HCT116 (cell line): ENCODE data around the gene RBM47. TPM values are rescaled to one million over a fixed set of nuclear protein-coding genes. Genes with fewer than 3 reads are reported as not detected.

ENCODE experiments used
- ATAC-seq: fragments of 200-7000 bp; cut with Tn5 transposase; 2 replicates; pipeline ENCODE4 v1.9.1; 2020; ENCODE audit warnings: mild to moderate bottlenecking, moderate library complexity
- BruUV-seq: library from RNA; stranded (reverse); fragments of 400-500 nt; replicated peaks from 2 replicates; lab custom pipeline; 2021; lab: Mats Ljungman, UMichigan
- CTCF ChIA-PET: fragments of 300-600 bp; sonication (Branson Sonifier 250); formaldehyde crosslinking; loops from one replicate; lab custom pipeline; 2021; ENCODE audit warnings: antibody characterized with exemption; lab: Charles Lee
- POLR2A ChIA-PET: fragments of 300-600, 350-600 bp; sonication (Branson Sonifier 250); formaldehyde crosslinking; loops from one replicate; lab custom pipeline; 2021; ENCODE audit warnings: antibody characterized with exemption; lab: Charles Lee
- RAD21 ChIA-PET, 2 experiments: fragments of 300-600 bp; sonication (Branson Sonifier 250); formaldehyde crosslinking; loops; one replicate each; lab custom pipeline; 2023; ENCODE audit warnings: low total read pairs in 2 of 2; ENCODE audit not compliant: uncharacterized antibody in 2 of 2, unreplicated experiment in 2 of 2, low non-redundant PET in 1 of 2; lab: Charles Lee
- DNase-seq: peaks from one replicate; pipeline ENCODE4 v3.0.0-alpha.2; 2010; ENCODE audit warnings: low read depth, low spot score
- H2AFZ ChIP-seq: fragments of 200-600 bp; shearing (Covaris generic), sonication (generic); 2 replicates; pipeline ENCODE4 v1.6.1; 2017; ENCODE audit warnings: low read depth, mixed run types, mixed read lengths, antibody characterized with exemption, low read length; ENCODE audit not compliant: poor library complexity, severe bottlenecking
- H3K27ac ChIP-seq: 2 replicates; pipeline ENCODE4 v1.5.1; 2012; ENCODE audit warnings: low read depth, low read length
- H3K27me3 ChIP-seq: fragments of 200-600 bp; sonication (generic); 2 replicates; pipeline ENCODE4 v1.6.1; 2016; ENCODE audit warnings: mixed run types, low read length, mixed read lengths; ENCODE audit not compliant: insufficient read depth
- H3K36me3 ChIP-seq, 2 experiments: fragments of 200-500 bp in 1 of 2; fragments of 200-600 bp in 1 of 2; sonication (Bioruptor generic) in 1 of 2; sonication (generic) in 1 of 2; 2 replicates each; pipeline versions ENCODE4 v1.5.1 to v1.6.1; 2014 to 2016; ENCODE audit warnings: low read length in 2 of 2, inconsistent platforms in 1 of 2, mixed read lengths in 1 of 2, mixed run types in 1 of 2; ENCODE audit not compliant: insufficient read depth in 2 of 2, control insufficient read depth in 1 of 2
- H3K4me1 ChIP-seq, 2 experiments: fragments of 200-600 bp in 1 of 2; sonication (generic) in 1 of 2; 2 replicates each; pipeline versions ENCODE4 v1.5.1 to v1.6.1; 2012 to 2017; ENCODE audit warnings: low read length in 2 of 2, inconsistent platforms in 1 of 2, mild to moderate bottlenecking in 1 of 2, mixed read lengths in 1 of 2, mixed run types in 1 of 2, moderate library complexity in 1 of 2; ENCODE audit not compliant: insufficient read depth in 2 of 2, control insufficient read depth in 1 of 2
- H3K4me2 ChIP-seq: fragments of 200-600 bp; sonication (generic); 2 replicates; pipeline ENCODE4 v1.6.1; 2017; ENCODE audit warnings: mixed run types, low read length, mixed read lengths
- H3K4me3 ChIP-seq, 2 experiments: fragments of 200-600 bp in 1 of 2; sonication (generic) in 1 of 2; replicated peaks in 1 of 2; 2 replicates each; pipeline ENCODE4 v1.5.1; 2011 to 2016; ENCODE audit warnings: low read length in 2 of 2, control low read depth in 1 of 2, low read depth in 1 of 2, mild to moderate bottlenecking in 1 of 2, mixed read lengths in 1 of 2, mixed run types in 1 of 2
- H3K79me2 ChIP-seq: fragments of 200-600 bp; sonication (generic); 2 replicates; pipeline ENCODE4 v1.6.1; 2017; ENCODE audit warnings: mild to moderate bottlenecking, mixed run types, low read length, moderate library complexity, mixed read lengths; ENCODE audit not compliant: insufficient read depth
- H3K9ac ChIP-seq: fragments of 200-600 bp; sonication (generic); 2 replicates; pipeline ENCODE4 v1.6.1; 2016; ENCODE audit warnings: low read length, mixed read lengths
- H3K9me2 ChIP-seq: fragments of 200-600 bp; sonication (generic), shearing (Covaris generic); 2 replicates; pipeline ENCODE4 v1.6.1; 2017; ENCODE audit warnings: mixed run types, mild to moderate bottlenecking, moderate library complexity; ENCODE audit not compliant: insufficient read depth
- H3K9me3 ChIP-seq, 2 experiments: fragments of 200-500 bp in 1 of 2; fragments of 200-600 bp in 1 of 2; sonication (Bioruptor generic) in 1 of 2; sonication (generic) in 1 of 2; 2 replicates each; pipeline ENCODE4 v1.6.1; 2014 to 2017; ENCODE audit warnings: low read length in 2 of 2, mixed read lengths in 2 of 2, inconsistent platforms in 1 of 2, low read depth in 1 of 2, mild to moderate bottlenecking in 1 of 2, mixed run types in 1 of 2, moderate library complexity in 1 of 2; ENCODE audit not compliant: control insufficient read depth in 1 of 2, insufficient read depth in 1 of 2
- H4K20me1 ChIP-seq: fragments of 200-600 bp; sonication (generic), shearing (Covaris generic); 2 replicates; pipeline ENCODE4 v1.6.1; 2017; ENCODE audit warnings: mixed run types, mild to moderate bottlenecking, moderate library complexity; ENCODE audit not compliant: insufficient read depth
- CBX3 ChIP-seq: IDR thresholded peaks from 2 replicates; pipeline ENCODE4 v1.6.1; 2012; ENCODE audit warnings: low read depth
- CTCF ChIP-seq, 3 experiments: fragments of 200-600 bp in 1 of 3; sonication (generic) in 1 of 3; IDR thresholded peaks in 2 of 3; conservative IDR thresholded peaks in 1 of 3; 2 replicates each; pipeline ENCODE4 v1.5.1; 2012 to 2017; ENCODE audit warnings: low read depth in 2 of 3, low read length in 2 of 3, antibody characterized with exemption in 1 of 3, borderline replicate concordance in 1 of 3, control low read depth in 1 of 3, mild to moderate bottlenecking in 1 of 3, mixed read lengths in 1 of 3, mixed run types in 1 of 3, moderate library complexity in 1 of 3; ENCODE audit not compliant: insufficient read depth in 1 of 3
- EGR1 ChIP-seq: IDR thresholded peaks from 2 replicates; pipeline ENCODE4 v1.6.1; 2012; ENCODE audit warnings: low read depth
- ELF1 ChIP-seq: IDR thresholded peaks from 2 replicates; pipeline ENCODE4 v1.6.1; 2012; ENCODE audit warnings: low read depth, borderline replicate concordance
- EZH2 ChIP-seq: fragments of 200-600 bp; sonication (generic); IDR thresholded peaks from 2 replicates; pipeline ENCODE4 v1.6.1; 2017; ENCODE audit warnings: antibody characterized with exemption, mixed run types
- FOSL1 ChIP-seq: IDR thresholded peaks from 2 replicates; pipeline ENCODE4 v1.6.1; 2012; ENCODE audit warnings: low read depth
- JUND ChIP-seq: IDR thresholded peaks from 2 replicates; pipeline ENCODE4 v1.6.1; 2012
- POLR2A ChIP-seq: IDR thresholded peaks from 2 replicates; pipeline ENCODE4 v1.7.0; 2011; ENCODE audit warnings: borderline replicate concordance; ENCODE audit not compliant: insufficient read depth, insufficient read length; ENCODE audit errors: extremely low read depth
- POLR2AphosphoS5 ChIP-seq: IDR thresholded peaks from 2 replicates; pipeline ENCODE4 v1.6.1; 2011; ENCODE audit warnings: mild to moderate bottlenecking, low read depth, low read length, moderate library complexity
- RAD21 ChIP-seq: IDR thresholded peaks from 2 replicates; pipeline ENCODE4 v1.6.1; 2012; ENCODE audit warnings: low read depth, mild to moderate bottlenecking
- REST ChIP-seq: IDR thresholded peaks from 2 replicates; pipeline ENCODE4 v1.6.1; 2012; ENCODE audit warnings: low read depth
- SIN3A ChIP-seq: IDR thresholded peaks from 2 replicates; pipeline ENCODE4 v1.6.1; 2012; ENCODE audit warnings: low read depth
- SP1 ChIP-seq: IDR thresholded peaks from 2 replicates; pipeline ENCODE4 v1.6.1; 2012; ENCODE audit warnings: low read depth
- TCF7L2 ChIP-seq: IDR thresholded peaks from 2 replicates; pipeline ENCODE4 v1.7.0; 2011; ENCODE audit warnings: borderline replicate concordance, inconsistent platforms; ENCODE audit not compliant: insufficient read depth, insufficient read length; ENCODE audit errors: extremely low read depth
- YY1 ChIP-seq: IDR thresholded peaks from 2 replicates; pipeline ENCODE4 v1.6.1; 2011; ENCODE audit warnings: low read length, low read depth, moderate library complexity, mild to moderate bottlenecking; ENCODE audit not compliant: insufficient replicate concordance; ENCODE audit errors: extremely low read depth
- ZBTB33 ChIP-seq: IDR thresholded peaks from 2 replicates; pipeline ENCODE4 v1.6.1; 2011; ENCODE audit warnings: mild to moderate bottlenecking, low read length, moderate library complexity; ENCODE audit not compliant: insufficient replicate concordance; ENCODE audit errors: extremely low read depth
- ZFX ChIP-seq: fragments of 450-650 bp; IDR thresholded peaks from 2 replicates; pipeline ENCODE4 v1.6.1; 2017
- ZNF274 ChIP-seq: fragments of 200-500 bp; sonication (Bioruptor generic); IDR thresholded peaks from 2 replicates; pipeline ENCODE4 v1.6.1; 2014; ENCODE audit warnings: mild to moderate bottlenecking, low read depth, low read length, inconsistent platforms
- intact Hi-C: fragments of 100-400 bp; cut with micrococcal nuclease; formaldehyde crosslinking; loops from 2 replicates; pipeline ENCODE4 v1.10.0; 2022
- total RNA-seq: library from RNA; stranded (reverse); gene quantifications from one replicate; pipeline ENCODE4 v1.2.1, GENCODE V29; 2021; ENCODE audit not compliant: unreplicated experiment
- TF ChIP-seq, protein P1 (sequence below): IDR thresholded peaks from 2 replicates; pipeline ENCODE4 v1.6.1; 2012
- TF ChIP-seq, protein P2 (sequence below): IDR thresholded peaks from 2 replicates; pipeline ENCODE4 v1.6.1; 2012

The RBM47 gene
- total RNA-seq, 1 experiment from 2014 or later: 22.2 TPM

GRCh38 chr4:40675166-40675565 is 45.5 kb upstream of the RBM47 start:
- Histone ChIP-seq H3K4me3 (no peak overlapping the region), H3K79me2 (no peaks in the 10 kb centered on the region), H3K27me3 (no peaks in the 10 kb centered on the region), H3K4me1 (peaks cover 12 to 25% of the 10 kb centered on the region in 2 experiments; a peak in 3 of 4 replicates), H3K27ac (no peak overlapping the region), H3K9me3 (no peaks in the 10 kb centered on the region), H3K36me3 (no peaks in the 10 kb centered on the region), H3K9ac (no peak overlapping the region), H2AFZ (no peak overlapping the region), H4K20me1 (no peaks in the 10 kb centered on the region), H3K9me2 (no peaks in the 10 kb centered on the region), H3K4me2 (no peak overlapping the region)
- POLR2A ChIA-PET: no interaction called here
- no TSS peak for BruUV-seq
- TF ChIP-seq YY1 (no peak), JUND (no peak), RAD21 (no peak), ZBTB33 (no peak), SIN3A (no peak), EZH2 (no peak), EGR1 (no peak), REST (no peak), TCF7L2 (no peak), POLR2A (no peak), CTCF (IDR thresholded peaks at IDR 0.05 in 2 of 3, conservative IDR thresholded peaks at IDR 0.05 in 1 of 3; ENCODE audit: borderline replicate concordance in 1 of 3, insufficient read depth in 1 of 3, low read depth in 2 of 3, low read length in 2 of 3) (no peak), SP1 (no peak), ZFX (no peak), ZNF274 (no peak), ELF1 (no peak), CBX3 (no peak), POLR2AphosphoS5 (no peak), FOSL1 (no peak)
- TF ChIP-seq, protein P1, sequence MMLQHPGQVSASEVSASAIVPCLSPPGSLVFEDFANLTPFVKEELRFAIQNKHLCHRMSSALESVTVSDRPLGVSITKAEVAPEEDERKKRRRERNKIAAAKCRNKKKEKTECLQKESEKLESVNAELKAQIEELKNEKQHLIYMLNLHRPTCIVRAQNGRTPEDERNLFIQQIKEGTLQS: no peak
- TF ChIP-seq, protein P2, sequence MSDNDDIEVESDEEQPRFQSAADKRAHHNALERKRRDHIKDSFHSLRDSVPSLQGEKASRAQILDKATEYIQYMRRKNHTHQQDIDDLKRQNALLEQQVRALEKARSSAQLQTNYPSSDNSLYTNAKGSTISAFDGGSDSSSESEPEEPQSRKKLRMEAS: no peak
- intact Hi-C loops: no loop called here
- CTCF ChIA-PET: interaction anchor here (0.7 kb wide), 1 partner anchor 635 kb away, joined by 4 read pairs; no protein-coding TSS in a partner anchor
- ATAC-seq: no peak
- DNase-seq: no peak
- RAD21 ChIA-PET: no interaction called here
